Stimulated activated memory B cell treated with anti-CD40 and anti-IgM and Interleukin-4, amounts not matched to agents 10 μg/mL and 1 μg/mL and 100 μg/mL, for 72 hours (primary cell): Measurements from ENCODE around the gene OR2T2.
"Not testable (repeated sequence)": the region's sequence is repeated elsewhere in the genome, so short reads cannot be mapped to it uniquely, and the experiment has no call there.

Source experiments
- ATAC-seq: fragments of 150-1000 bp; cut with Tn5 transposase; 2 replicates; pipeline ENCODE4 v1.10.0; 2021
- H3K27ac Mint-ChIP-seq: one replicate; pipeline ENCODE4 v1.8.0; 2022; ENCODE audit warnings: mild to moderate bottlenecking, mixed read lengths
- H3K27me3 Mint-ChIP-seq: one replicate; pipeline ENCODE4 v1.8.0; 2022; ENCODE audit warnings: mixed read lengths
- H3K36me3 Mint-ChIP-seq: one replicate; pipeline ENCODE4 v1.8.0; 2022; ENCODE audit warnings: mixed read lengths
- H3K4me1 Mint-ChIP-seq: one replicate; pipeline ENCODE4 v1.8.0; 2022; ENCODE audit warnings: mixed read lengths
- H3K4me3 Mint-ChIP-seq: one replicate; pipeline ENCODE4 v1.8.0; 2022; ENCODE audit warnings: mild to moderate bottlenecking, moderate library complexity, mixed read lengths
- H3K9me3 Mint-ChIP-seq: one replicate; pipeline ENCODE4 v1.8.0; 2022; ENCODE audit warnings: mixed read lengths

Gene OR2T2

DNA sequence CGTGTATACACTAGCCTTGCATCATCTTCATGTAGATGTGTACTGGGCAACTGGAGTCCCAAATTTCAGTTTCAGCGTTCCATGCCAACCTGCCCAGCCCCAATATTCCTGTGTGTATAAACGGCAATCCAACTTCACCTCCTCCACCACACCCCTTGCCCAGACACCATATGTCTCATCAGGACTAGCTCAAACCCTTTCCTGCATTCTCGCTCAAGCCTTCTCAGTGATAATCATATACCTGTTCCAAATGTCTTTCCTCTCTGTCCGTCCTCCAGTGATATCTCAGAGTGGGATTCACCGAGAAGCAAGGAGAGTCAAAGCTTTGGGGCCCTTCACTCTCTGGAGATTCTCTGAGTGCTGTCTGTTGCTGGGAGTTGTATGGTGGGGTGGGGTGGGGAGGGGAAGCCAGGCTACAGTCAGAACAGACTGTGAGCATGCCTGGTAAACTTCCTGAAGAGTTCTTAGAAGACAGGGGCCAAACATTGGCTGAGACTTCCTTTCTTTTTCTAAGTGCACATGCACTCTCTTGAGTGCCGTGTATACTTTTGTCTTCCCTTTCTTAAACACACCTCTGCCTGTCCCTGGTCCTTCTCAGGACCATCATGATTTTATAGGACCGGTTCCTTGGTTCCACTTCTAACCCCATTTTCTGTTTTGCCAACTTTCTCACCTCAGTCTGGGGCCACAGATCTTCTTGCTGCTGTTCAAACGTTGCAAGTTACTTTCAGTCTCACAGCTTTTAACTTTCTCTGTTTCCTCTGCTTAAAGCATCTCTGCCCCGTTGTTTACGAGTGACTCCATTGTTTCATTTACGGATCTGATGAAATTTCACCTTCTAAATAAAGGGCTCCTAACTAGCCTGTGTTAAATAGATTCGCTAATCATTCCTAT, 36.5 kb downstream of the OR2T2 start:
- H3K27me3 Mint-ChIP-seq, H3K9me3 Mint-ChIP-seq, H3K36me3 Mint-ChIP-seq, ATAC-seq: not testable (repeated sequence)
- peak overlapping the region; percentile 59 for H3K4me3 Mint-ChIP-seq
- H3K4me1 Mint-ChIP-seq, result peaks cover 10% of the 10 kb centered on the region
- H3K27ac Mint-ChIP-seq, result peak overlapping the region; percentile 83

DNA sequence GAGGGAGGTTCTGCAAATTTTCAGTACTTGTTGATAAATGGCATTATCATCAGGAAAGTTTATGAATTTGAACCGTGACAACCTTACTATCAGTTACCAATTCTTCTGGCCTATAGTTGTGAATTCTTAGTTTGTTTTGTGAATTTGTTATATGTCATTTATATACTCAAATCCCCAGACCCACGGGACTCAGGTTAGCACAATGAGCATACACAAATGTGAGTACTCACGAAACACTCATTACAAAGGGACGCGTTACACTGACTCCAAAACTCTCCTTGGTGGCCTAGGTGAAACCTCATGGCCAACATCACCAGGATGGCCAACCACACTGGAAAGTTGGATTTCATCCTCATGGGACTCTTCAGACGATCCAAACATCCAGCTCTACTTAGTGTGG, 42.9 kb downstream of the OR2T2 start, which contains the start of gene OR2T5:
Gene OR2T5, plus strand, starts transcription at position 301 of the 400 bp plus-strand sequence. Its CDS starts 0 bp downstream, at position 301.
- not testable (repeated sequence) for H3K9me3 Mint-ChIP-seq, ATAC-seq, H3K36me3 Mint-ChIP-seq, H3K4me3 Mint-ChIP-seq, H3K27me3 Mint-ChIP-seq, H3K27ac Mint-ChIP-seq, H3K4me1 Mint-ChIP-seq

DNA sequence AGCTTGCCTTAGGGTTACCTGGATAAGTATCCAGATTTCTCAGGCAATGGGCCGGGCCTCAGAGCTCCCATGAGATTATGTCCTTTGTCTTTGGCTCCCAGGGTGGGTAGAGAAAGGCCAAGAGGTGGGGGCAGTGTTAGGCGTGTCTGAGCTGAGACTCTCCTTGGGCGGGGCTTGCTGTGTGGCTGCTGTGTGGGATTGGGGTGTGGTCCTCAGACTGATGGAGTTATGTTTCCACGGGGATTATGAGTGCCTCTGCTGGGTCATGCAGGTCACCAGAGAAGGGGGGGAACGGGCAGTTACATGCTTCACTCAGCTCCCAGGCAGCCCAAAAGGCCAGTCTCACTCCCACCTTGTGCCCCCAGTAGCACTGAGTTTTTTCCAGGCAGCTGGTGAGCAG, 51.2 kb downstream of the OR2T2 start:
- not testable (repeated sequence) for H3K9me3 Mint-ChIP-seq, H3K36me3 Mint-ChIP-seq, ATAC-seq, H3K27me3 Mint-ChIP-seq, H3K4me3 Mint-ChIP-seq, H3K4me1 Mint-ChIP-seq, H3K27ac Mint-ChIP-seq

DNA sequence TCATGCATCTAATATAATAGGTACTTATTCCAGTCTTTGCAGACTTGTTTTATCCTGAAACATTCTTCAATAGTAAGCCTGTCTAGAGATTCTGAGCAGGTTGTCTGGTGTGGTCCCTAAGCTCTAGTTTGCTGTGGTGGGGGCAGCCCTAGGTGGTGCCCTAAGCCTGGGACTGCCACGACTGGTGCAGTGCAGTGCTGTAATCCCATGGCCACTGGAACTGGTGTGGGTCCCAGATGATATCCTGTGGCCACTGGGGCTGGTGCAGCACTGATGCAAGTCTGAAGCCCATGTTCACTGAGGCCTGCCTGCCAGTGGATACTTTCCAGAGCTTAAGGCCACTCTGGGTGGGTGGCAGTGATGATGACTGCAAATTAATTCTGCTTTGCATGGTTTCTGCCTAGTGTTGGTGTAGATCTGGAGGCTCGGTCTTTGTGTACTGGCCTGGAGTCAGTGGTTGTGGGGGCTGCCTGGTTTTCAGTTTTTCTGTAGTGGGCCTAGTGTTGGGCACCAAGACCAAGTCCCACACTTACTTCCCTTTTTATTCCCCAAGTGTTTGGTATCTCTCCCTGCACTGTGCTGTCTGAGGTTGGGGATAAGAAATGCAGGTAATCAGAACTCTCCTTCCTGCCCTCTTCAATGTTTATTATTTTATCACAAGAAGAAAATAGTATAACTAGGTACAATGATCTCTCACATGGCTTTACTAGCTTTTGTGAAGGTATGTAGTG, 55.0 kb downstream of the OR2T2 start:
- H3K4me3 Mint-ChIP-seq, H3K9me3 Mint-ChIP-seq, H3K36me3 Mint-ChIP-seq, H3K27me3 Mint-ChIP-seq, H3K4me1 Mint-ChIP-seq, ATAC-seq, H3K27ac Mint-ChIP-seq: not testable (repeated sequence)
